CD4-positive, alpha-beta T cell (primary cell): Measurements from ENCODE around the gene SRMS. TPM values are rescaled to one million over a fixed set of nuclear protein-coding genes. Genes with fewer than 3 reads are reported as not detected.

ENCODE experiments used
- ATAC-seq: fragments of 200-7000 bp; cut with Tn5 transposase; one replicate; pipeline ENCODE4 v1.10.0; 2022; ENCODE audit warnings: mild to moderate bottlenecking; ENCODE audit not compliant: poor library complexity
- CTCF ChIA-PET: fragments of 350-600 bp; sonication (Branson Sonifier 250); formaldehyde crosslinking; loops from one replicate; lab custom pipeline; 2021; ENCODE audit warnings: antibody characterized with exemption, inconsistent platforms; lab: Charles Lee
- POLR2A ChIA-PET: fragments of 350-600 bp; sonication (Branson Sonifier 250); formaldehyde crosslinking; loops from one replicate; lab custom pipeline; 2021; ENCODE audit warnings: antibody characterized with exemption, inconsistent platforms; lab: Charles Lee
- DNase-seq, 14 experiments: peaks; one replicate each; pipeline ENCODE4 v3.0.0-alpha.2; 2013 to 2020; ENCODE audit warnings: mixed read lengths in 2 of 14
- H3K27ac ChIP-seq, 2 donors: one replicate each; pipeline versions ENCODE4 v1.5.1 to v1.7.0; 2013; ENCODE audit warnings: low read length in 2 of 2, low read depth in 1 of 2, mild to moderate bottlenecking in 1 of 2
- H3K27me3 ChIP-seq, 2 experiments: 1 replicate in 1 of 2; 2 replicates in 1 of 2; pipeline versions ENCODE4 v1.6.1 to v1.7.0; 2013; ENCODE audit warnings: low read length in 2 of 2, control low read depth in 1 of 2, mild to moderate bottlenecking in 1 of 2, moderate library complexity in 1 of 2; ENCODE audit not compliant: insufficient read depth in 2 of 2, control insufficient read depth in 1 of 2
- H3K36me3 ChIP-seq: one replicate; pipeline ENCODE4 v1.6.1; 2013; ENCODE audit warnings: low read length, control low read depth; ENCODE audit not compliant: insufficient read depth
- H3K4me1 ChIP-seq: one replicate; pipeline ENCODE4 v1.6.1; 2013; ENCODE audit warnings: low read length, control low read depth; ENCODE audit not compliant: insufficient read depth
- H3K4me3 ChIP-seq: one replicate; pipeline ENCODE4 v1.5.1; 2013; ENCODE audit warnings: mild to moderate bottlenecking, low read length, moderate library complexity
- H3K9me3 ChIP-seq, 2 experiments: 1 replicate in 1 of 2; 2 replicates in 1 of 2; pipeline versions ENCODE4 v1.6.1 to v1.7.0; 2013; ENCODE audit warnings: low read length in 2 of 2, mild to moderate bottlenecking in 2 of 2, control low read depth in 1 of 2, moderate library complexity in 1 of 2; ENCODE audit not compliant: control insufficient read depth in 1 of 2, insufficient read depth in 1 of 2
- H3K27ac Mint-ChIP-seq: one replicate; pipeline ENCODE4 v1.8.0; 2020; ENCODE audit warnings: mixed read lengths
- H3K27me3 Mint-ChIP-seq: one replicate; pipeline ENCODE4 v1.8.0; 2021; ENCODE audit warnings: mixed read lengths
- H3K36me3 Mint-ChIP-seq: one replicate; pipeline ENCODE4 v1.8.0; 2021; ENCODE audit warnings: low read depth, mixed read lengths
- H3K4me1 Mint-ChIP-seq: one replicate; pipeline ENCODE4 v1.8.0; 2021; ENCODE audit warnings: low read depth, mixed read lengths
- H3K4me3 Mint-ChIP-seq: one replicate; pipeline ENCODE4 v1.8.0; 2020; ENCODE audit warnings: mild to moderate bottlenecking, mixed read lengths
- H3K9me3 Mint-ChIP-seq: one replicate; pipeline ENCODE4 v1.8.0; 2020; ENCODE audit warnings: mixed read lengths
- intact Hi-C, 2 experiments: fragments of 100-400 bp; cut with DNase I in 1 of 2; cut with micrococcal nuclease in 1 of 2; formaldehyde crosslinking; loops; one replicate each; pipeline versions ENCODE4 v1.15.1 to v1.9.0; 2023 to 2025; cut with DNase I, micrococcal nuclease
- total RNA-seq, 174 experiments: library from RNA in 2 of 174; stranded (reverse) in 2 of 174; gene quantifications; one replicate each; pipeline ENCODE4 v1.2.3 and lab custom pipeline; 2021 to 2026
- TF ChIP-seq, protein P1 (sequence below): fragments of 200-600 bp; IDR thresholded peaks from one replicate; pipeline ENCODE4 v1.8.0; 2022; ENCODE audit warnings: antibody characterized with exemption, mild to moderate bottlenecking

Gene SRMS
- total RNA-seq, 2 experiments from 2014 or later, result not detected

DNA sequence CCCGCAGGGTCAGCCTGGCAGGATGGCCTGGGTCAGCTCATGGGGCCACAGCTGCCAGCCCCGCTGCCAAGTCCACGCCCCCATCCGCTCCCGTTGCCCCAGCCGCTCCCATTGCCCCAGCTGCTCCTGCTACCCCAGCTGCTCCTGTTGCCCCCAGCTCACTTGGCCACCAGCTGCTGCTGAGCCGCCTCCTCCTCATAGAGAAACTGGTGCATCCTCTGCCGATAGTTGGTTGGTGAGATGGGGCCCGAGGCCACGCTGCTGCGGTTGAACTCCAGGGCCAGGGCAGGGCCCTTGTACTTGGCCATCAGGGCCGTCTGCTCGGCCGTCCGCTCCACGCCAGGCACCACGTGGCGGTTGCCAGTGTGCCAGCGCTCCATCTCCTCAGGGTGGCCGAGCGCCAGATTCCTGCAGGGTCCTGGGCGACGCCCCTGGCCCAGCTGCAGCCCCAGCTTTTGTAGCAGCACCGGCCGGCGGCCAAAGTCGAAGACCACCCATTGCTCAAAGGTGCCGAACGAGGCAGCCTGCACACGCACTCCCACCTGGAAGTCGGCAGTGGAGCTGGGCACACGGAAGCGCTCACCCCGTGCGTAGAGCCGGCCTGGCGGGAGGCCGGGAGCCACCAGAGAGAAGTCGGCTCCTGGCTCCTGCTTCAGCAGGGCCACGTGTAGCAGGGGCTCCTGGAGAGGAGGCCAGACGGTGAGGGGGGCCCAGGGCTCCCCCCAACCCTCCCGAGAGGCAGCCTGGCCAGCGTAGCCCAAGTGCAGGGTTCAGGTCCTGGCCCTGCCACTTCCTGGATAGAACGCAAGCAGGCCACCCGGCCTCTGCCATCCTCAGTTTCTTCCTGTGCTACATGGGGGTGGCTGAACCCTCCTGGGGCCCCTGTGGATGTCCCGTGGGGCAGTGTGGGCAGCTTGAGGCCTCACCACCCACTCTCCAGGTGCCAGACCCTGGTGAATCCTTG lies 21.7 kb upstream of the SRMS start:
- Histone ChIP-seq H3K4me1 (peaks cover 52% of the 10 kb centered on the region), H3K36me3 (peaks cover 15% of the 10 kb centered on the region), H3K27me3 (no peaks in the 10 kb centered on the region), H3K9me3 (peaks cover 0 to 7% of the 10 kb centered on the region in 2 experiments), H3K4me3 (peak overlapping the region; percentile 52), H3K27ac (no peak overlapping the region)
- intact Hi-C loops, result loop anchor here in 1 of 2 experiments (2.0 kb wide), 1 partner anchor 16 kb away; no protein-coding TSS in a partner anchor
- Mint-ChIP-seq H3K9me3 (no peaks in the 10 kb centered on the region), H3K27ac (no peak overlapping the region), H3K27me3 (no peaks in the 10 kb centered on the region), H3K36me3 (no peaks in the 10 kb centered on the region), H3K4me1 (peaks cover 16% of the 10 kb centered on the region), H3K4me3 (peak overlapping the region; percentile 45)
- TF ChIP-seq, protein P1, sequence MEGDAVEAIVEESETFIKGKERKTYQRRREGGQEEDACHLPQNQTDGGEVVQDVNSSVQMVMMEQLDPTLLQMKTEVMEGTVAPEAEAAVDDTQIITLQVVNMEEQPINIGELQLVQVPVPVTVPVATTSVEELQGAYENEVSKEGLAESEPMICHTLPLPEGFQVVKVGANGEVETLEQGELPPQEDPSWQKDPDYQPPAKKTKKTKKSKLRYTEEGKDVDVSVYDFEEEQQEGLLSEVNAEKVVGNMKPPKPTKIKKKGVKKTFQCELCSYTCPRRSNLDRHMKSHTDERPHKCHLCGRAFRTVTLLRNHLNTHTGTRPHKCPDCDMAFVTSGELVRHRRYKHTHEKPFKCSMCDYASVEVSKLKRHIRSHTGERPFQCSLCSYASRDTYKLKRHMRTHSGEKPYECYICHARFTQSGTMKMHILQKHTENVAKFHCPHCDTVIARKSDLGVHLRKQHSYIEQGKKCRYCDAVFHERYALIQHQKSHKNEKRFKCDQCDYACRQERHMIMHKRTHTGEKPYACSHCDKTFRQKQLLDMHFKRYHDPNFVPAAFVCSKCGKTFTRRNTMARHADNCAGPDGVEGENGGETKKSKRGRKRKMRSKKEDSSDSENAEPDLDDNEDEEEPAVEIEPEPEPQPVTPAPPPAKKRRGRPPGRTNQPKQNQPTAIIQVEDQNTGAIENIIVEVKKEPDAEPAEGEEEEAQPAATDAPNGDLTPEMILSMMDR, result no peak
- peak in 1 of 14 experiments; percentile 44 for DNase-seq
- no peak for ATAC-seq
- ChIA-PET POLR2A (interaction anchor here (0.9 to 3.2 kb wide), 9 partner anchors 9 to 493 kb away, joined by 3 to 16 read pairs (median 4); partner anchors contain the start of genes PPDPF, SAMD10 and TCEA2), CTCF (interaction anchor here (1.4 kb wide), 1 partner anchor 32 kb away, joined by 5 read pairs; the partner anchor contains the start of gene PTK6)

DNA sequence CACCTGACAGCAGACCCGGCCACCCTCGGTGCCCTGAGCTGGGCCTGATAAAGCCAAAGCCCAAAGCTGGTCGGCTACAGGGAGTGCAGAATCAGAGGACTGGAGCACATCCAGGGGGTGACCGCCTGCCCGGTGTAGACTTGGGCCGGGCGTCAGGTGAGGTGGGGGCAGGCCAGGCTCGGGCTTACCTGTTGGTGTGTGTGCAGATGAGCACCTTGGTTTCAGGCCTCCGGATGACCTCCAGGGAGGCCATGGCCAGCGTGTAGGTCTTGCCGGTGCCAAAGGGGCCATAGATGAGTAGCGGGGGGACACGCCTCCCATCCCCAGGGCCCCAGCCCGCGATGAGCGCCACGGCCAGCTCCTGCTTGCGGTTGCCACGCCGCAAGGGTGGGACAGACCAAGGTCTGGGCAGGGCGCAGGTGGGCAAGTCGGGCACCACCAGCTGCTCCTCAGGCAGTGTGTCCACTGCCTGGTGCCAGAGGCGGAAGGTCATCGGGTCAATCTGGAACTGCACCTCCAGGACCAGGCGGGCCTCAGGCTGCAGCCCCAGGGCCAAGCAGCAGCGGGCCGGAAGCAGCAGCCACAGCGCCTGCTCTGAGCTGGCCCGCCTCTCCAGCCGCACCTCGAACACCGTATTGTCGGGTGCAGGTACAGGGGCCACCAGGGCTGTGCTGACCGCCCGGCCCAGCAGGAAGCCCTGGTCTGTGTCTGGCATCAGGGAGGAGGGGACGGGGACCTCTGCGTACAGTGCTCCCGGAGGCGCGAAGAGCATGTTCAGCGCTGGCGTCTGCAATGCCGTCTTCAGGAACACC lies 20.8 kb upstream of the SRMS start:
- H3K27me3 ChIP-seq, result no peaks in the 10 kb centered on the region
- ATAC-seq (peak; percentile 40), DNase-seq (peak in 3 of 14 experiments; percentile 33 to 47 (median 35))
- Mint-ChIP-seq H3K4me1 (peaks cover 16% of the 10 kb centered on the region), H3K27ac (peak overlapping the region; percentile 33), H3K4me3 (peak overlapping the region; percentile 78), H3K27me3 (no peaks in the 10 kb centered on the region), H3K9me3 (no peaks in the 10 kb centered on the region), H3K36me3 (no peaks in the 10 kb centered on the region)
- peaks cover 0 to 7% of the 10 kb centered on the region in 2 experiments for H3K9me3 ChIP-seq
- H3K36me3 ChIP-seq, result peaks cover 22% of the 10 kb centered on the region
- H3K4me3 ChIP-seq, result peak overlapping the region; percentile 52
- ChIA-PET POLR2A (interaction anchor here (0.9 to 3.2 kb wide), 15 partner anchors 10 to 494 kb away, joined by 3 to 16 read pairs (median 4); partner anchors contain the start of genes GMEB2, PPDPF, SAMD10 and TCEA2), CTCF (interaction anchor here (0.7 to 1.7 kb wide), 3 partner anchors 12 to 296 kb away, joined by 3 to 5 read pairs (median 3); partner anchors contain the start of genes PTK6 and TPD52L2)
- intact Hi-C loops, result loop anchor here in 1 of 2 experiments (2.0 kb wide), 1 partner anchor 16 kb away; no protein-coding TSS in a partner anchor
- no peak overlapping the region for H3K27ac ChIP-seq
- TF ChIP-seq, protein P1, result no peak
- peaks cover 47% of the 10 kb centered on the region for H3K4me1 ChIP-seq
